HG02938 (cell line): ENCODE results near the gene ARHGAP6.

Experiments used
- ATAC-seq: cut with Tn5 transposase; IDR thresholded peaks from one replicate; pipeline ENCODE4 v1.9.1; 2021; ENCODE audit warnings: mild to moderate bottlenecking, moderate library complexity; ENCODE audit not compliant: unreplicated experiment

Gene ARHGAP6

DNA sequence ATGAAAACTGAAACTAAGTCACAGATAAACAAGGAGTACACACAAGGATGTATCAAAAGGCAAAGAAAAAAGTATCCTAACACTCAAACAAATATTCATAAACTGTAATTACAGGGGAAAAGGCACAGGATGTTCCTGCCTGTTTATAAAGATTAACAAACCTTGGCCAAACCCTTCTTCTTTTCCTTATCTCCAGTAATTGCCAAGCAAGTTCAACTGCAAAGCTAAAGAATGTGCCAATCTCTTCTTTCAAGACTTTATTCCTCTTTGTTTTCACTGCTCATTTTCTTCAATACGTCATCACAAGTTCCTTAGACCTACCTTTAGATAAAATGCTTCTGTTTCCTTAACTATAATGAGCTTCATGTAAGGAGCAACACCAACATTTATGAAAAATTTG is 201.3 kb downstream of the ARHGAP6 start:
- ATAC-seq = no peak

DNA sequence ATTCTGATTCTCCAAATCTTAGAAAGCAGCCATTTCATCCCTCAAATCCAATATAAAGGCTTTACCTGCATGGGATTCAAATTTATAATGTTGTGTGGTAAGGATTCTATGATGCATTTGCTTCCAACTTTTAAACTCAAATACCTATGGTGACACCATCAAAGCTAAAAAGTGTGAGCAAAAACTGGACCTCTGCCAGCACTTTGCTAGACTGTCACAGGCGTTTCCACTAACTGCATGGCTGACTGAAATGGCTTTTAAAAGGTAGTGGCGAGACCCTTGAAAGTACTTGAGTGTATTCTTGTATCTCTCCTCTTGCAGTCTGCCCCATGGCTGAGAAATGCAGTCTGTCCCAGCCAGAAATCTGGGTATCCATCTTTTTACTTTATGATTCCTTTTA is 203.1 kb downstream of the ARHGAP6 start:
- ATAC-seq = no peak

DNA sequence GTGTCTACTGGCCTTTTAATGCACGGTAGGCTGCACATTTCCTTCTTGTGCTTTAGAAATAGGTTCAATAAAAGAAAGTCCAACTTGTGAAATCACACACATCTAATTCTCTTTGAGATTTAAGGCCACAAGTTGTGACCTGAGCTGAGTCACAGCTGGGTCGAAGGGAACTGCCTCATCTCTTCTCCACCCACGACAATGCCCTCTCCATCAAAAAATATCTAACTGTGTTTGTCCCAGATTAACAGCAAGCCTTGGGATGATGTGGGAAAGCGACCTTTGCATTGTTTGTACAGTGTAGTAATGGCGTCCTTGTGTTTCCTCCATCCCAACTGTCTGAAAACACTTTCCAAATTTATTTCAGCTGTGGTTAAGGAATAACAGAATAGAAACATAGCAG is 203.6 kb downstream of the ARHGAP6 start:
- ATAC-seq = no peak

DNA sequence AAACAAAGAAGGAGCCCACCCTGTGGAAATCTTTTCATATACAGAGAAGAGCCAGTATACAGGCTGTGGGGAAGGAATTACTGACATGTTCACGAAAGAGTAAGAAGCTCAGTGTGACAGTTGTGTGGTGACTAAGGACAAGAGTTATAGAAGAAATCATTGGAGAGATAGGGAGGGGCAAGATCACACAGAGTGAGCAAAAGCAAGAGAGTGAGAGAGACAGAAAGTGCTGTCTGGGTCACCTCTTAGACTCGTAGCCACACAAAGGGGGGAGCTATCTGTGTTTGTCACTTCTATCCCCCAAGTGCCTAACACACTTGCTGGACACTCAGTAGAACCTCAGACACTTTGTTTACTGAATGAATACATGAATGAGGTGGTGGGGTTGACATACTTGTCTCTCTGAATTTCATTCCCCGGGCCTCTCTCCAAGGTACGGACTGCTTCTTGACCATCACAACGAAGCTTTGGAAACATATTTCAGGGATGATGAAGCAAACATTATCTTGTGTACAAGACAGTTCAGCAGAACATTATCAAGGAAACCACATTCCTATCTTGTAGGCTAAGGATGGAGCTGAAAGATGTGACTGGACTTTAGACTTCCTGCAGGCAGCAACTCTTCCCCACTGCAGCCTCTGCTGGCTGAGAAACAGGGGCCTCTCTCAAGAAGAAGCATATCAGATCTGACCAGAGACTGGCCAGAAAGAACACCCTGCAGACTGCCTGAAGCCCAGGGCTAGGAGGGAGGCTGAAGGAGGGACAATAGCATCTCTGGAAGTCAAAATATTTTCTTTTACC is 204.3 kb downstream of the ARHGAP6 start:
- ATAC-seq = no peak

DNA sequence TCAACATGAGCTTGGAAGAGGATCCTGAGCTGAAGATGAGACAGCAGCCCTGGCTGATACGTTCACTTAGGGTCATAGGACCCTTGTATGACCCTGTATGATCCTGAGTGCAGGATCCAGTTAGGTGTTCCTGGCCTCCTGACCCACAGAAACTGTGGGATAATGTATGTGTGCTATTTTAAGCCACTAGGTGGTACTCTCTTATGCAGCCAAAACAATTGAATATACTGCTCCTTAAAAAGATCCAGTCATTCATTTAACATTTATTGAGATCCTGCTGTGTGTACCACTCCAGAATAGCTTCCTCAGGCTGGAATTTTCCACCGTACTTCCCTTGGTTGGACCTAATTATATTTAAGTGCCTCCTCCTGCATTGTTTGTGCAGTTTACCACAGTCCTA is 205.4 kb downstream of the ARHGAP6 start:
- ATAC-seq = no peak

DNA sequence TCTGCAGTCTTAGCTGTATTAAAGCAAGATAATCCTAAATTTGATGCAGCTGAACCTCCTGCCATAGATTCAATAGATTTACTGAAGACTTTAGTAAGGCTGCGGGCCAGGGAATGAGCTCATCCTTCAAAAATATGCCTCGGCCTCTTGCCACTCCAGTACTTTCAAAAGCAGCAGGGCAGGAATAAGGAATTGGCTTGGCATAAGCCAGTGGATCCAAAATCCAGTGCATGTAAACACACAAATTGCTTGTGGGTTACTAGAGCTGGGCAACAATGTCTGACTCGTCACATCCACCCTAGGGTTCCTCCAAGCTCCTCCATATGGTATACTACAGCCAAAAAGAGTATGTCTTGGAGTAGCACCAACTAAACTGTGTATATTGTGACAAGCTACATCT is 207.6 kb downstream of the ARHGAP6 start:
- ATAC-seq = no peak

DNA sequence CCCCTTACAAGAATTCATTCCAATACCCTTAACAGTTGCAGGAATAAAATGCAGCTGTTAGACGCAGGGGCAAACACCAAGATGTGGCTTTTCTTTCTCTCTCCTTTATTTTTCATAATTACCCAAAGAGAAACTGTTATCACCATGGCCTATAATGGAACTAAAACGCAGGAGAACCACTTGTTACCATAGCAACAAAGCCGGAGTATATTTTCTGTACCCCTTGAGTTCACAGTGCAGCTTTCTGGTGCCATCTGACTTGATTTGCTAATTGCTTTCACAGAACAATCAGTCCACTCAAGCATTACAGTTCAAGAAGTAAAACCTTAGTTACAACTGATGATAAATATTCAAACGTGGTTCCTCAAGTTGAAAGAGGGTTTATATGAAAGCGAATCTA is 214.6 kb downstream of the ARHGAP6 start:
- ATAC-seq = no peak

DNA sequence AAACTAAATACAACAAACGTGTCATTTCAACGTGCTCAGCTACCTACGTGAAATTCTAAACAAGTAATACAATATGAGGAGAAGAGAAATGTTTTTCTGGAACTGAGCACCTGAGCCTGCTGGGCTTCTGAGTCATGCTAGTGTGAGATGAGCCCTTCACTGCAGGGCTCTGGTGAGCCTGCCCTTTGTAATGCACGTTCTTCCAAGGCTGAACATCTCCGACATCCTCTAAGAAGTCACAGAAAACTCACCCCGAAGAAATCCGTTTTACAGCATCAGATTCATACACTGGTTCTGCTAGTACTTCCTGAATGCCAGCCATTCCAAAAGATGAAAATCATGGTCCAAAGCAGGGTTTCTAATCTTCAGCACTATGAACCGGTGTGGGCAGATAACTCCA is 215.4 kb downstream of the ARHGAP6 start:
- ATAC-seq = no peak

DNA sequence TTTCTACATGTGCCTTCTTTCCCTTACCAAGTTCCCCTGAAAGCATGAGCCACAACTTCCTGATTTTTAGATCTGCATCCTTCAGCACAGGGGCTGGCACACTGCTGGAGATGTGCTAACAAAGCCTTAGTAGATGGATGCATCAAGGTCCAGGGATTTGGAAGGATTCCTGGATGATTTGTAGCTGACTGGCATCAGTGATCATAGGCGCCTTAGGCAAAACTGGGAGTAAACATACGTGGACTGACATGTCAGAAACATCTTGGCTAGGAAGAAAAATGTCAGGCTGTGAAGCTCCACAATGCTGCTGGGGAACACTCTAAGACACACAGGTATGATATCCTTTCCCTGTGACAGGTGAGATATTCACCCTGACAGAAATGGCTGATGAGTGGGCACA is 216.1 kb downstream of the ARHGAP6 start:
- no peak for ATAC-seq

DNA sequence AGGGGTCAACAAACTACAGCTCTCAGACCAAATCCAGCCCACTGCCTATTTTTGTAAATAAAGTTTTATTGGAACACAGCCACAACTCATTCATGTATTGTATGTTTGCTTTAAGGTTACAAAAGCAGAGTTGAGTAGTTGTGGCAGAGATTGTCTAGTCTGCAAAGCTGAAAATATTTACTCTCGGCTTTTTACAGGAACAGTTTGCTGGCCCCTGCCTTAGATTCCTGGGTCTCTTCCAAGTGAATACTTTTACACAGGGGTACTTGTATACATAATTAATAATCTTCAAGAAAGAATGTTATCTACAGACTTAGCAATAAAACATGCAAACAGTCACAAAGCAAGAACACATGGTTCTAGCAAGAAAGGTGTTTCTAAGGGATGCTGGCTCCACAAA is 218.3 kb downstream of the ARHGAP6 start:
- ATAC-seq = no peak

DNA sequence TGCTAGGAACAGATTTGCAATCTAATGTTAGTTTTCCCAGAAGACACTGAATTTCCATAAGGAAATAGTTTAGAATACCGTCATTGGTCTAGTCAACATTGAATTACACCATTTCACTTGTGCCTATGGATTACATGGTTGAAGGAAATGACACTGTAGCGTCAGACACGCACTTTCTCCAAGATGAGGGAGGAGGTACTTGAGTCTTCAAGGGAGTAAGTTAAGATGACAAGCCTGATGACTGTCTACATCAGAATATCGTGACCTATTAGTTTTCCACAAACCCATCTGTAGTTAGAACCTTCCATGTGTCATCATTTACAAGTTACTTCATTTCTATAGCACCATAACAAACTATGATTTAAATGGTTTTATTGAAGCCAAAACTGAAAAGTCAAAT is 218.8 kb downstream of the ARHGAP6 start:
- ATAC-seq = no peak

DNA sequence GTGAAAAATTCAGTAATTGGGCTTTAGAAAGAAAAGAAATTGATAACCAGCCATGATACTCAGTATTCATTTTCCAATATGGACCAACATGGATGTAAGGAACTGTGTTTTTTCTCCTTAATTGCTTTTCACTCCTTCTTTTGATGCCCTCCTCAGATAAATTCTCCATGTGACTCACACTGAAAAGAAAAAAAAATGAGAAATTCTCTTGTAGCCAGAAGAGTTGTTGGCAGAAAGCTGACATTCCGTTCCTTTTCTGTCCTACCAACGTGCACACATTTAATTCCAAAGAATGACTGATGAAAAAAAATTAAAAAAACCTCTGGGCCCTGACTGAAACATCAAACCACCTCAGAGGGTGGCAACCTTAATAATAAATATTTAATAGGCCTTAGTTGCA is 219.4 kb downstream of the ARHGAP6 start:
- no peak for ATAC-seq

DNA sequence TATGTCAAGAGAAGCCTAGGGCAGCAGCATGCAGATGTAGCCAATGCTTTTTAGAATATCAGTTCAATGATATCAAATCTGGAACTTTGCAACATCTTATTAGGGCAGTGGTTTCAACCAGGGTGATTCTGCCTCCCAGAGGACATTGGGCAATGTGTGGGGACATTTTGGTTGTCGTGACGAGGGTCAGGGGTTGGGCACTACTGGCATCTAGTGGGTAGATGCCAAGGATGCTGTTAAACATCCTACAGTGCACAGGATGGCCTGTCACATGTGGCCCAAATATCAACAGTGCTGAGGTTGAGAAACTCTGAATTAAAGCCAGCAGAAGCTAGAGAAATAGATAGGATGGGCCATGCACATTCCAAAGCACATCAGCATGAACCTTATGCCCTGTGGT is 220.2 kb downstream of the ARHGAP6 start:
- no peak for ATAC-seq

DNA sequence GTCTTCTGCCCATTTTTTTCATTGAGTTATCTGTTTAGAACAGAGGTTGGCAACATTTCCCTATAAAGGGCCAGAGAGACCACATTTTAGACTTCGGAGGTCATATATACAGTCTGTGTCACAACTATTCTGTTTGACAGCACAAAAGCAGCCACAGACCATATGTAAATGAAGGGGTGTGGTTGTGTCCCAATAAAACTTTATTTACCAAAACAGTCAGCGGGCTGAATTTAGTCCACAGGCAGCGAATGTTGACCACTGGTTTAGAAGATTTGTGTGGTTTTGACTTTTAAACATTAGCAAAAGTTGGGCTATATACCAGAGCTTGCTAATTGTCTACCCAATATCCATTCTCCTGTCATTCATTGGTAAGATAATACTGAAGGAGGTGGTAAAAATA is 221.7 kb downstream of the ARHGAP6 start:
- ATAC-seq = no peak

DNA sequence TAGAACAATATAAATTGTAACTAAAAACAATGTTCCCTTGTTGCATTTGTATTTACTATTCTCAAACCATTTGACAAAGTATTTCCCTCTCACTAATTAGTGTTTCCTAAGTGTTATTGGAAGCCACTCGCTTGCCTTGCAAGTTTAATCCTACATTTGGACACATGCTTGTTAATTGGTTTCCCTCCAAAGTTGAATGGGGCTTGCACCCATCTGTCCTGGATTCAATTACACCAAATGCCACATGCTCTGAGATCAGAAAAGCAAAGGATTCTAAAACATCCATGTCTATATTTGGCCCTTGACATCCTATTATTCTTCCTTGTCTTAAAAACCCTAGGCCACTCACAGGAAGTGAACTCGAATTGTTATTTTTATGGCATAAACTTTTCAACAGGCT is 225.9 kb downstream of the ARHGAP6 start:
- ATAC-seq = no peak

DNA sequence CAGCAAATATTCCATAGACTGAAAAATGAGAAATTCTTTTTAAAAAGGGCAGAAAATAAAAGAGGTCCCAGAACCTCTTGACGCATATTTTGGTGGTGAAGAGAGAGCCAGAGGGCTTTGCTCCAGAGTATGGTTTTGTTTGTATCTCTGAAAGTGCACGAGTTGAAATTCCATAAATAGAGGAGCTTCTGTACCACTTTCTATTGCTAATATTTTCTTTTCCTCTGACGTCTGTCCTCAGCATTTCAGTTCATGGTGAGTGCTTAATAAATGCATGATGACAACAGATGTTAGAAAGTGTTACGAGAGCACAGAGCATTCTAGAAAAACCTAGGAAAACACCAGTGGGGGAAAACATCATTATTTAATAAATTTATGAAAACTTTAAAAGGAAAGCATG is 227.0 kb downstream of the ARHGAP6 start:
- ATAC-seq = no peak

DNA sequence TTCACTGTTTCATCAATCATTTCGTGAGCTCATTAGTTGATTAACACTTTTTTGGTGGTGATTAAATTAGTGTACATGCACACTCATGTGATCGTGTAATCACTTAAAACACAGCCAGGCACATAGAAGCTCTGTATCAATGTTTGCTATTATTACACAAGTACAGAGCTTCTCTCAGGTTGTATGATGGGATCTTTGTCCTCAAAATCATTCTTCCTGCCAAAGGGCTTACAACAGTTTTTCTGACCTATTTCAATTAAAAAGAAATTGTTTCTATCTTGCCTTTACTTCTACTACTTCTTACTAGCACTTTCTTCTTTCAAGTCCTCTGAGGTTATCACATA is 227.4 kb downstream of the ARHGAP6 start:
- no peak for ATAC-seq

DNA sequence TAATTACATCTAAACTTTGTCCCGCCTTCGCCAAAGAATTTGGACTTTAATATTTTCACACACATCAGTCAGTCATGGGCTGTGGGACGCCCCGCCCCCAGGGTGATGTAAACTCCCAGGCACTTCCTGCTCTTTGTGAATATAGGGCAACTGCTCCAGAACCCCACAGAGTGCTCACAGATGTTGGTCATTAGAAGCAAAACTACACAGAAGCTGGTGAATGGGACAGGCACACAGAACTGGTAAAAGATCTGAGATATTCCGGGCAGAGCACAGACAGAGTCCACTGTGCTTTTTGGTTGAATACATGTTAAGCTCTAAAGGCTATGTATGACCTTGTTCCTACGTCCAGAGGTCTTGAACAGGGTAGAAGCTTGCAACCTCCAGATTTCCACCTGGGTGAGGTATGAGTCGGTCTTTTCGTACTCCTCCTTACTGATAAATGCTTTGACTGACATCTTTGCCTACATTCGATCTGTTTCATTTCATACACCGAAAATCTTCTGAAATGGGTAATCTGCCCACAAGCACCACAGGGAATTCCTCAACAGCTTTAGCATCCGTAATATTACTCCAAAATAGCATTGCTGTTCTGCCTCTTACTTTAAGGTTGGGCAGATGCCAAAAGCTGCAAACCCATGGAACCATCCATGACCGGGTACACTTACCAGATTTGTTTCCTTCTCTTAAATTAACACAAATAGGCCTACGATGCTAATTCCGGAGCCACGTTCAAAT is 227.9 kb downstream of the ARHGAP6 start:
- ATAC-seq = no peak

DNA sequence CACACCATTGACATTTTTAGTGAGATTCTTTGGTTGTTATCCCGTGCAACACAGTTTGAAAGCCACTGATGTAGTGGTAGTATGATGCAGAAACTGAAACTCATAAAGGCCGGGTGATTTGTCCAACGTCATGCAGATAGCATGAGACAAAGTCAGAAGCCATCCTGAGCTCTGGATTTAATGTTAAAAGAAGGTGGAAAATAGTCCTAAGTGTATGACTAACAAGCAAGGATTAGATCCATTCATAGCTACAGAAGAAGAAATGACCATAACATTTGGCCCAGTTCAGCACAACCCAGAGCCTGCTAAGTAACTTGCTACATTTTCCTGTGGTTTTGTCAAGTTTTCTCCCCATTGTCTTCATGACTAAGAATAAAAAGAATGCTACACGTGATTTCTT is 230.2 kb downstream of the ARHGAP6 start:
- no peak for ATAC-seq

DNA sequence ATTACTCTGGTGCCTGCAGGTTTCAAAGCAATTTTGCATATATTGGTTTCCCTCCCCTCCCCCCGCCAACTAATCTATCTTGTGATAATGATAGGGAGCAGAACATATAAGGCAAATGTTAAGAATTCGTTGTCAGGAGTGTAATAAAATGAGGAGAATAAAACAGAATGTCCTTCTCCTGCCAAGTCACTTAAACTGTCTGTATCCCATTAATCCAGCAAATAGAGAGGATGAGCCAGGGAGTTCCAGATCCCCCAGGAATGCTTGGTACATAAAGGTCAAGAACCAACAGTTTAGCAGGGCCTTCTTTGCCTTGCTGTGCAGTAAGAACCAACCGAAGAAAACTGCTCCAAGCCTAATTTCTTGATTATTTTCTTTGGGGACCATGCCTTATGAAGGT is 231.1 kb downstream of the ARHGAP6 start:
- no peak for ATAC-seq

DNA sequence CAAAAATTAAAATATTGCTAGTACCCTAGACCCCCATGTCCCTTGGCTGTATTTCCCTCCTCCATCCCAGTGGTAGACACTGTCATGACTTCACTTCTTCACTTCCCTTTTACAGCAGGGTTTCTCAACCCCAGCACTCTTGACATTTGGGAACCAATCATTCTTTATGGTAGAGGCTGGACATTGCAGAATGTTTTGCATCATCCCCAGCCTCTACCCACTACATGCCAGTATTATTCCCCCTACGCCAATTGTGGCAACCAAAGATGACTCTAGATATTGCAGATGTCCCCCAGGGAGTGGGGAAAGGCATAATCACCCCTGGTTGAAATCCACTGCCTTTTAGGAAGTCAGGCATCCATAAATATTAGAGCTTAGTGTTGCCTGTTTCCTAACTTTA is 233.9 kb downstream of the ARHGAP6 start:
- ATAC-seq = no peak

DNA sequence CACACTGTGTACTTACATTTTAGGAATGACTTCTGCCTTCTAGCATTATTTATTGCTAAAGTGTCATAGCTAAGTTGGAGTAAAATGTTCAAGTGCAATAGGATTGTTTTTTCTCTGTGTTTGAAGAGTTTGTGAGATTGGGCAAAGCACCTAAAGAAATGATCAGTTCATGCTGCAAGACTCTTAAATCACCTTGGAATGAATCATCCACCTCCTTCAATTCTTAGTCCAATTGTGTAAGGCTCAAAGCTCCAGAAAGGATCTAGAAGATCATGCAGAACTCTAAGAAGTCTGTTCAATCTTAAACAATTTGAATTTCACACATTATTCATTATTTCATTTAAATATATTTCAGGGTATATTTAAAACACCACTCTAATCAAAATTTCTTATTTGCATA is 235.4 kb downstream of the ARHGAP6 start:
- no peak for ATAC-seq
